GM18505 (cell line): Measurements from ENCODE around the gene B4GALNT2.
"Not testable (repeated sequence)": the region's sequence is repeated elsewhere in the genome, so short reads cannot be mapped to it uniquely, and the experiment has no call there.

Experiments used
- ATAC-seq: cut with Tn5 transposase; IDR thresholded peaks from one replicate; pipeline ENCODE4 v1.9.1; 2021; ENCODE audit not compliant: unreplicated experiment
- POLR2A ChIP-seq: IDR thresholded peaks from 4 replicates; pipeline ENCODE4 v1.6.1; 2011; ENCODE audit warnings: borderline replicate concordance; ENCODE audit not compliant: insufficient read depth, insufficient read length; ENCODE audit errors: extremely low read depth

The B4GALNT2 gene

GRCh38 chr17:49107211-49107557 lies 25.4 kb upstream of the B4GALNT2 start:
- TF ChIP-seq POLR2A, result no peak
- ATAC-seq, result no peak

GRCh38 chr17:49108318-49108717 lies 24.3 kb upstream of the B4GALNT2 start:
- no peak for ATAC-seq
- TF ChIP-seq POLR2A, result no peak

- no peak for ATAC-seq
- no peak for TF ChIP-seq POLR2A
Observed at GRCh38 chr17:49110509-49110908, 22.1 kb upstream of the B4GALNT2 start.

GRCh38 chr17:49111934-49112333 lies 20.6 kb upstream of the B4GALNT2 start:
- no peak for ATAC-seq
- no peak for TF ChIP-seq POLR2A

GRCh38 chr17:49112936-49113335 lies 19.6 kb upstream of the B4GALNT2 start:
- no peak for ATAC-seq
- no peak for TF ChIP-seq POLR2A

- no peak for TF ChIP-seq POLR2A
Observed at GRCh38 chr17:49114703-49115102, 17.9 kb upstream of the B4GALNT2 start.

GRCh38 chr17:49117587-49118230 lies 14.9 kb upstream of the B4GALNT2 start:
- TF ChIP-seq POLR2A, result no peak
- ATAC-seq, result no peak

More at GRCh38 chr17:49114703-49115102, 17.9 kb upstream of the B4GALNT2 start:
- no peak for ATAC-seq

- ATAC-seq, result no peak
- TF ChIP-seq POLR2A, result no peak
Observed at GRCh38 chr17:49120166-49120565, 12.4 kb upstream of the B4GALNT2 start.

GRCh38 chr17:49121696-49122292 lies 10.8 kb upstream of the B4GALNT2 start:
- TF ChIP-seq POLR2A, result no peak
- ATAC-seq, result no peak

GRCh38 chr17:49122566-49122965 lies 10.0 kb upstream of the B4GALNT2 start:
- no peak for TF ChIP-seq POLR2A
- ATAC-seq, result no peak

- no peak for ATAC-seq
- no peak for TF ChIP-seq POLR2A
Observed at GRCh38 chr17:49123061-49123460, 9.5 kb upstream of the B4GALNT2 start.

GRCh38 chr17:49125449-49125848 lies 7.1 kb upstream of the B4GALNT2 start:
- no peak for TF ChIP-seq POLR2A
- ATAC-seq, result no peak

GRCh38 chr17:49126183-49126859 lies 6.2 kb upstream of the B4GALNT2 start:
- ATAC-seq, result not testable (repeated sequence)

- ATAC-seq, result not testable (repeated sequence)
Observed at GRCh38 chr17:49129359-49129950, 3.1 kb upstream of the B4GALNT2 start.
